ENCODE results near the gene EVI5.
A peak's percentile ranks its signal among the peaks of the same experiment; 100 is the strongest.

Gene EVI5

GRCh38 chr1:92483610-92484471 is 301.1 kb downstream of the EVI5 start:
- DNase-seq (ENCODE audit: low spot score), result peak; percentile 56

DNA sequence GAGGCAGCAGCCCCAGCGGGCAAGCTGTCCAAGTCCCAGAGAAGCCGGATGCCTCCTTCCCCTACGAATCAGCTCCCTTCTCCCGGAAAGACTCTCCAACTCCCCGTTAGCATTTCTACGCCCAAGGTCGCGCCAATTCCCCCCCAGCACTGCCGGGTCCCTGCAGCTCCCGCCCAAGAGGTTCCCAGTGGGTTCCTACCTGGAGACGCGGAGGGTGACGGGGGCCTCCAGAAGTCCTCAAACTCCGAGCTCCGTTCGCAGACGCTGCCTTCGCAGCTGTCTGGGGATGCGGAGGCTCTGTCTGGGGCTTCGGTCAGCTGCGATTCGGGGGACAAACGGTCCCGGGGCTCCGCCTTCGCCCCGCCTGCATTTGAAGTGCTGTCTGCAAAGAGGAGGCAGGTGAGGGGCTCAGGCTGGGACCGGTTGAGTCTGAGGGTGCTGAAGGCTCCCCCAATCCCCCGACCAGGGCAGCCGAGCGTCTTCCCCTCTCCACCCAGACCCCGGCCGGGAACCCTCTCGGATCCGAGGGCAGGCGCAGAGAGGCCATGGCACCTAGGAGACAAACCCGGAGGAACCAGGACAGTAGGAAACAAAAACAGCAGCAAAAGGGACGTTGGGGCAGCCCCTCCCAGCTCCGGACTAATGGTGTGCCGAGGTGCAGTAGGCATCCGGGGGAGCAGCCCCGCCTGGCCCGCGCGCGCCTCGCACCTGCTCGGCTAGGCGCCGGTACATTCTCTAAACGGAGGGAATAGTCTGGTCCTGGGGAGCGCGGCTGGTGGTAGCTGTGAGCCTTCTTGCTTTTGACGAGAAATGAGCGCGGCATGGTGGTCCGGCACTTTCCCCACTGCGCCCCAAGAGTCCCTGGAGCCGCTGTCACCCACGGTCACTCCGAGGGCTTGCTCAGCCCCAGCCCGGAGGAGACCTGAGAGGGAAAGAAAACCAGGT is 302.0 kb downstream of the EVI5 start:
- no peak for DNase-seq (ENCODE audit: low spot score)

DNA sequence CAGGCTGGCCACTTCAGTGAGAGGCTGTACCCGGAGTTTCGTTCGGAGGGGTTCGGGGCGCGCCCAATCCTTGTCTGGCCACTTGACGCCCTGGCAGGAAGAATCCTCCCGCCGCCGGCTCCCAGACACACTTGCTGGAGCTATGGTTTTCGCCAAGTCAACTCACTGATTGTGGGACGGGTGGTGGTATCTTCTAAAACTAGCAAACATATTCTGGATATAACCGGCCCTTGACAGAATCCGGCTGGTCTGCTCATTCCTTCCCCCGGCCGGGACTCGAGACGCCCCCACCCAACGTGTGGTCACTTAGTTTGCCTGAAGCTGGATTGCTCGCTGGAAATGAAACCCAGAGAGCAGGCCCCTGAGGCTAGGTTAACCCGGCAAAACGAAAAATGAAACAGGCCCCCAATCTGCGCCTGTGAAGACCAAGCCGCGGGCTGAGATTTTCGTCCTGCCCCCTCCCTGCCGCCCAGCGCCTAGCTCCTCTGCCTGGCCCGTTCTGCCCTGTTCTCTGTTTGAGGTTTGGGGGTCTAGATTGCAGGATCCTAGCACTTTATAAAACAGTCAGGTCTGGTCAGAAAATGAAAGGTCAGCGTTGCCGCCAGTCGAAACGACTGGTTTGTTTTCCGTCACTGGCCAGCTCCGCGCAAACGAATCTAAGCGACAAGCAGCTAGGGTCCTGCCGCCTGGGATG is 302.8 kb downstream of the EVI5 start:
- no peak for DNase-seq (ENCODE audit: low spot score)

DNA sequence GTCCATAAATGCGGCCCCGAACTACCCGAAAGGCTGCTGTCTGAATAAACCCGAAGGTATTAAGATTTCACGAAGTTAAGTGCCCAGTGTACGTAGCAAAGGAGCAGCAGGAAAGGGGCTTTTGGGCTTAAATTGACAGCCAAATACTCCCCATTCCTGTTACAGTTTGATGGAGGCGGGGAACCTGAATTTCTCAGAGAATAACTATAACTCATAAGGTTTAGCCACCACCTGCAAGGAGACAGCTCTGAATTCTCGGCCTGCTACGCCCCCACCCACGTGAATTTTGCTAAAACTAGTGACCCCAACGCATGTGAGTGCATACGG is 303.3 kb downstream of the EVI5 start:
- DNase-seq (ENCODE audit: low spot score), result no peak

DNA sequence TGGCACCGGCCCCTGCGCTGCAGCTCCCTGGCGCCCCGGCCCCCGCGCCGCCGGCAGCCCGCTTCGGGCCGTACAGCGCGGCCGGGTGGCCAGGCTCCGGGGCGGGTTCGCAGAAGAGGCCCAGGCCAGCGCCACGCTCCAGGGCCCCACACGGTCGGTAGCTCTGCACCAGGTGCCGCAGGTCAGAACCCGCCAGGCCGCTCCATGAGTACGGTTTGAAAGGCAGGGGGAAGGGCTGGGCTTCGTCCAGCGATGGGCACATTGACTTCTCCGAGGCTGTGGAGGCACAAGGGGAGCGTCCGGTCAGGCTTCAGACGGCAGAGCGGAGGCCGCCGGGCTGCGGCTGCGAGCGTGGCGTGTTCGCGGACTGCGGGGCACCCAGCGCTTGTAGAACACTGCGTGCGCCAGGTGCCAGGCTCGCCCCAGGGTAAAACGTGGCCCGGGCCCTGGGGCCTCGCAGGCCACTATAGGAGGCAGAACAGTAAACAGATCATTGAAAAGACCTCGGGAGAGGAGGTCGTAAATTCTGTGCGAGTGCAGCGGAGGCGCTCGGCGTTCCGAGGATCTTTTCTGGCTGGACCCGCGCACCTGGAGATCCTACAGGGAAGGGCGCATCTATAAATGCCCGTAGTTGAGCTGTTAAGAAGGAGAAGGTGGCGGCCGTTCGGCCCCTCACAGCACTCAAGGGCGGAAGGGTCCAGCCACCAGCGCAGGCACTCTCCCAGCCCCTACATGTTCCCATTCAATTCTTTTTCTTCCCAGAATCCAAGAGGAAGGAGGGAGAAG is 303.9 kb downstream of the EVI5 start:
- DNase-seq (ENCODE audit: low spot score), result no peak

DNA sequence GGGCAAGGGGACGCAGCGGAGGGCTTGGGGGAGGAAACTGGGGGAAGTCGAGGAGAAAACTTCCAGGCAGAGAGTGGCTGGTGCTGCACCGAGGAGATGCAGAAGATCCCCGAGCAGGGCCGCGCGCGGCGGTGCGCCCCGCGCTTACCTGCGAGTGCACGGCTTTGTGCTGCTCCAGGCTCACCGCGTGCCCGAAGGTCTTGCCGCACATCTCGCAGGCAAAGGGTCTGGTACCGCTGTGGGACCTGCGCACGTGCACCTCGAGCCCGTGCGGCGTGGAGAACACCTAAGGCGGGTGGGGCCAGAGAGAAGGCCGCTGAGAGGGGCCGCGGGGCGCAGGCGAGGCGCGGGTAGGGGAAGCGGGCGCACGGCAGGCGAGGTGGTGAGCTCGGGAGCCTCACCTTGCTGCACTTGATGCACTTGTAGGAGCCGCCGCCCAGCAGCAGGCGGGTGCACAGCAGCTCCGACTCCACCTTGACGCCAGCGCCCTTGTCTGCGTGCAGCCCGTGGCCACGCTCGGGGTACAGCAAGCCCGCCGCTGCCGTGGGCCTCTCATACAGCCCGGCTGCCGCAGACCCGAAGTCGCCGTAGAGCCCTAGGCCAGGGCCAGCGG is 304.6 kb downstream of the EVI5 start:
- DNase-seq (ENCODE audit: low spot score), result no peak

GRCh38 chr1:92479587-92479986 is 305.3 kb downstream of the EVI5 start:
- DNase-seq (ENCODE audit: low spot score), result no peak

DNA sequence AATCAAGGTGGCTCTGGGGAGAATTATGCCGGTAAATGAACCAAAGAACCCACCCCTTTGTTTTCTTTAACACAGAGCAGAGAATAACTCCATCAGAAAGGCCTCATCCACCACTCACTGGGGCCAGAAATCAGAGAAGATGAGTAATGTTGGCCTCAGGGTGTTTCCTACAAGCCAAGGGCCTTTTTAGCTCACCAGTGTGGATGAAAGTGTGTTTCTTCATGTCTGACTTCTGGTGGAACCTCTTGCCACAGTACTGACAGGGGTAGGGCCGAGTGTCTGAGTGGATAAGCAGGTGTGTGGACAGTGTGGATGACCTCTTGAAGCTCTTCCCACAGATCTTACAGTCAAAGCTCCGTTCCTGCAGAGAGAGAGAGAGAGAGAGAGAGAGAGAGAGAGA is 306.5 kb downstream of the EVI5 start:
- DNase-seq (ENCODE audit: low spot score), result no peak

- peak; percentile 64 for DNase-seq (ENCODE audit: low spot score)
Observed at GRCh38 chr1:92476071-92476631, 308.8 kb downstream of the EVI5 start.

DNA sequence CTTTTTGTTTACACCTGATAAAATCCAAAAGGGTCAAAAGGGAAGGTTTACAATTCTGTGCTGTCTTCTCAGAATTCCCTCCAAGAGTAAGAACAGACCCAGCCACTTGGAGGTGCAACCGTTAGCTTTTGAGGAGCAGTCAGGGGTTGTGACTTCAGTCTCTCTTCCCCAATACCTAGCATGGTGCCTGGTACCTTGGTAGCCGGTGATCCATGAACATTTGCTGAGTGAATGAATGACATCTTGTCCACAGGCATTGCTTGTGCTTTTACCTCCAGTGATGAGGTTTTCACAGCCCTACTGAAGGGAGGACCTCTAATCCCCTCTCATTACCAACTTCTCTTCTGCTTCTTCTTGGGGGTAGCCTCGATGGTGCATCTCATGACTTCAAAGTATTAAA is 309.9 kb downstream of the EVI5 start:
- DNase-seq (ENCODE audit: low spot score), result no peak

- DNase-seq (ENCODE audit: low spot score), result peak; percentile 92
Observed at GRCh38 chr1:92473781-92474495, 311.0 kb downstream of the EVI5 start.

DNA sequence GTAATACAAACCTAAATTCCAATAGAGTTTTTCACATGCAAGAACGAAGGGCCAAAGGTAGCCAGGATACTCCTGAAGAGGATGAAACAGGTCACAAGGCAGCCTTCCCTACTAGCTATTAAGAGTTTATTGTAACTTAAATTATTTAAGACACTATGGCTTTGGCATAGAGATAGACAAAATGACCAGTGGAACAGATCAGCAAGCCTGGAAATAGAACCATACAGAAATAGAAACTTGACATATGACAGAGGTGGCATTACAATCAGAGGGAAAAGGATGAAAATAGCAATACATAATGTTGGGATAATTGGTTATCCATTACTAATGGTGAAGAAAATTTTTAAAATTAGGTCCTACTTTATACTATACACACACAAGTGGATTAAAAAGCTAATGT is 314.7 kb downstream of the EVI5 start:
- DNase-seq (ENCODE audit: low spot score), result no peak

- no peak for DNase-seq (ENCODE audit: low spot score)
Observed at GRCh38 chr1:92466683-92467352, 318.1 kb downstream of the EVI5 start.

DNA sequence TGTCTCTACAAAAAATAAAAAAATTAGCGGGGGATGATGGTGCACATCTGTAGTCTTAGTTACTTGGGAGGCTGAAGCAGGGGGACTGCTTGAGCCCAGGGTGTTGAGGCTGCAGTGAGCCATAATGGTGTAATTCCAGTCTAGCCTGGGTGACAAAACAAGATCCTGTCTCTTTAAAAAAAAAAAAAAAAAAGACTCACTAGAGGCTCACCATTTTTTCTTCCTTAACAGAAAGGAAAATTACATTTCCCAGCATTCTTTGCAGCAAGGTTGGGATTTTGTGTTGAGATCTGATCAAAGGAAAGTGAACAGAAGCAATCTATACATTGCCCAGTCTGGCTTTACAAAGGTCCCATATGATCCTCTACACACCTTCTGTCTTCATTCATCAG is 319.7 kb downstream of the EVI5 start:
- no peak for DNase-seq (ENCODE audit: low spot score)

GRCh38 chr1:92464588-92465255 is 320.2 kb downstream of the EVI5 start:
- no peak for DNase-seq (ENCODE audit: low spot score)

GRCh38 chr1:92461364-92462097 is 323.4 kb downstream of the EVI5 start:
- no peak for DNase-seq (ENCODE audit: low spot score)

GRCh38 chr1:92459871-92460320 is 325.0 kb downstream of the EVI5 start:
- DNase-seq (ENCODE audit: low spot score), result no peak
